Stimulated activated CD4-positive, alpha-beta T cell treated with anti-CD3 and anti-CD28 coated beads, Interleukin-1b, Interleukin-23, amount 100 ng/mL, for 24 hours (primary cell): ENCODE data around the gene PRDM16.

Source experiments
- DNase-seq, 4 experiments: peaks; one replicate each; pipeline ENCODE4 v3.0.0-alpha.2; 2020; ENCODE audit warnings: low read depth in 4 of 4, low spot score in 1 of 4

The PRDM16 gene

GRCh38 chr1:3331564-3331963 lies 262.6 kb downstream of the PRDM16 start:
- no peak for DNase-seq

- DNase-seq = no peak
These were observed 263.0 kb downstream of the PRDM16 start for GRCh38 chr1:3332043-3332442.

- DNase-seq = no peak
These were observed 263.7 kb downstream of the PRDM16 start for GRCh38 chr1:3332662-3333061.

GRCh38 chr1:3333903-3334302 lies 264.9 kb downstream of the PRDM16 start:
- no peak for DNase-seq

GRCh38 chr1:3334366-3334765 lies 265.4 kb downstream of the PRDM16 start:
- DNase-seq = no peak

- no peak for DNase-seq
These were observed 267.0 kb downstream of the PRDM16 start for GRCh38 chr1:3335754-3336640.

GRCh38 chr1:3336641-3337630 lies 267.9 kb downstream of the PRDM16 start:
- no peak for DNase-seq

GRCh38 chr1:3337798-3338724 lies 269.1 kb downstream of the PRDM16 start:
- DNase-seq = no peak

- DNase-seq = no peak
These were observed 269.7 kb downstream of the PRDM16 start for GRCh38 chr1:3338725-3339070.

GRCh38 chr1:3339856-3340255 lies 270.9 kb downstream of the PRDM16 start:
- DNase-seq = no peak

- DNase-seq = no peak
These were observed 271.7 kb downstream of the PRDM16 start for GRCh38 chr1:3340548-3341235.

GRCh38 chr1:3341236-3341994 lies 272.4 kb downstream of the PRDM16 start:
- DNase-seq = no peak

- DNase-seq = no peak
These were observed 274.0 kb downstream of the PRDM16 start for GRCh38 chr1:3342960-3343359.

- DNase-seq = no peak
These were observed 275.4 kb downstream of the PRDM16 start for GRCh38 chr1:3344395-3344794.

GRCh38 chr1:3345792-3346191 lies 276.8 kb downstream of the PRDM16 start:
- DNase-seq = no peak

- no peak for DNase-seq
These were observed 277.5 kb downstream of the PRDM16 start for GRCh38 chr1:3346478-3346877.

- DNase-seq = no peak
These were observed 278.4 kb downstream of the PRDM16 start for GRCh38 chr1:3347257-3348020.

- no peak for DNase-seq
These were observed 279.3 kb downstream of the PRDM16 start for GRCh38 chr1:3348196-3348865.
